GM12892 (cell line): ENCODE data around the gene PRSS12.

Experiments
- POLR2A ChIP-seq: IDR thresholded peaks from 2 replicates; pipeline ENCODE4 v1.6.1; 2011; ENCODE audit warnings: low read depth, low read length, control low read depth
- POLR2AphosphoS5 ChIP-seq: IDR thresholded peaks from 2 replicates; pipeline ENCODE4 v1.6.1; 2011; ENCODE audit warnings: low read depth, low read length, control low read depth
- TAF1 ChIP-seq: IDR thresholded peaks from 2 replicates; pipeline ENCODE4 v1.6.1; 2011; ENCODE audit warnings: low read depth, mild to moderate bottlenecking, control low read depth, low read length, borderline replicate concordance

DNA sequence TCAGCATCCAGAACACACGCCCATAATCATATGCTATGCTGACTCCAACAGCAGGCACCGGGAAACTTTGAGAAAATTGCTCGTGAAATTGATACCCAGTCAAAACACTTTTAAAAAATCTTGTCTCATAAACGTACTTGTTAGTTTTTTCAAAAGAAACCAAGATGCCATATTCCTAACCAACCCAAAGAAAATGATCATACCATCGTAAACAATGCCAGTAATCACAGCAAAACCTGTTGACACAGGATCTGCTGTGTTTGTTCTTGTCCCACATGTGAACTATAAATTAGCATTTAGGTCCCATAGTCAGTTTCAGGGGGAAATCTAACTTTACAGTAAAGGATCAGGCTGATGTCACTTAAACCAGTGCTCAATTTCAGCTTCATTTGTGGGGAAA, 23.0 kb downstream of the PRSS12 start:
- TF ChIP-seq POLR2AphosphoS5 (no peak), POLR2A (no peak), TAF1 (no peak)
